Hepatocyte (in vitro differentiated cells): ENCODE results near the gene JAML. TPM values are rescaled to one million over a fixed set of nuclear protein-coding genes. Genes with fewer than 3 reads are reported as not detected.

Experiments used
- DNase-seq: peaks from one replicate; pipeline ENCODE4 v3.0.0-alpha.2; 2016; ENCODE audit warnings: low spot score
- H2AFZ ChIP-seq: fragments of 200-600 bp; sonication (generic); 2 replicates; pipeline ENCODE4 v1.6.0; 2016; ENCODE audit warnings: antibody characterized with exemption, mild to moderate bottlenecking
- H3K27ac ChIP-seq: fragments of 200-600 bp; sonication (generic); 2 replicates; pipeline ENCODE4 v1.5.1; 2016; ENCODE audit warnings: mild to moderate bottlenecking
- H3K27me3 ChIP-seq: fragments of 200-600 bp; sonication (generic); 2 replicates; pipeline ENCODE4 v1.6.1; 2016
- H3K36me3 ChIP-seq: fragments of 200-600 bp; sonication (generic); replicated peaks from 2 replicates; pipeline ENCODE4 v1.5.1; 2016; ENCODE audit warnings: low read depth; ENCODE audit not compliant: insufficient read depth
- H3K4me1 ChIP-seq: fragments of 200-600 bp; sonication (generic); 2 replicates; pipeline ENCODE4 v1.5.1; 2016; ENCODE audit warnings: mild to moderate bottlenecking, moderate library complexity; ENCODE audit not compliant: insufficient read depth
- H3K4me2 ChIP-seq: fragments of 200-600 bp; sonication (generic); 2 replicates; pipeline ENCODE4 v1.6.0; 2016
- H3K4me3 ChIP-seq: fragments of 200-600 bp; sonication (generic); 2 replicates; pipeline ENCODE4 v1.5.1; 2016; ENCODE audit warnings: mild to moderate bottlenecking
- H3K79me2 ChIP-seq: fragments of 200-600 bp; sonication (generic); 2 replicates; pipeline ENCODE4 v1.6.0; 2017; ENCODE audit warnings: mild to moderate bottlenecking
- H3K9me2 ChIP-seq: fragments of 200-600 bp; sonication (generic); replicated peaks from 2 replicates; pipeline ENCODE4 v1.6.0; 2017; ENCODE audit warnings: mild to moderate bottlenecking; ENCODE audit not compliant: insufficient read depth
- H3K9me3 ChIP-seq: fragments of 200-600 bp; sonication (generic); 2 replicates; pipeline ENCODE4 v1.5.1; 2016; ENCODE audit warnings: low read depth, mild to moderate bottlenecking
- H4K20me1 ChIP-seq: fragments of 200-600 bp; sonication (generic); 2 replicates; pipeline ENCODE4 v1.6.0; 2016; ENCODE audit warnings: mild to moderate bottlenecking; ENCODE audit not compliant: insufficient read depth, poor library complexity, severe bottlenecking
- CTCF ChIP-seq: fragments of 200-600 bp; sonication (generic); IDR thresholded peaks from 2 replicates; pipeline ENCODE4 v1.5.1; 2016; ENCODE audit warnings: antibody characterized with exemption, mild to moderate bottlenecking; ENCODE audit not compliant: poor library complexity
- EZH2 ChIP-seq: fragments of 200-600 bp; sonication (generic); IDR thresholded peaks from 2 replicates; pipeline ENCODE4 v1.6.1; 2016; ENCODE audit warnings: antibody characterized with exemption, mild to moderate bottlenecking, borderline replicate concordance
- EZH2phosphoT487 ChIP-seq: fragments of 200-600 bp; sonication (generic); IDR thresholded peaks from one replicate; pipeline ENCODE4 v1.6.1; 2018; ENCODE audit warnings: antibody characterized with exemption, mild to moderate bottlenecking, low read depth, moderate library complexity; ENCODE audit not compliant: unreplicated experiment, severe bottlenecking
- WGBS: methylation state at CpG from one replicate; pipeline ENCODE4 v1.1.6; 2016; ENCODE audit warnings: low lambda C conversion rate; ENCODE audit errors: missing lambda C conversion rate; 5-methylcytosine and 5-hydroxymethylcytosine counted together
- polyA plus RNA-seq: library from polyadenylated mRNA; unstranded; fragments of >200 nt; fragmentation: Nextera tagmentation; extraction: Ambion mirVana; gene quantifications from 2 replicates; pipeline ENCODE4 v1.2.1, GENCODE V29; 2016
- total RNA-seq: library from RNA; depleted of rRNA; stranded (reverse); fragments of >200 nt; gene quantifications from 2 replicates; pipeline ENCODE4 v1.2.3, GENCODE V29; 2014

JAML gene
- total and polyA plus RNA-seq, 2 experiments from 2014 or later: 5.3 to 5.9 TPM

GRCh38 chr11:118175993-118176777, 48.6 kb downstream of the JAML start, which contains the start of gene SCN2B:
Gene SCN2B (minus strand): TSS chr11:118176639. CDS start chr11:118176431, 208 bp downstream.
- Histone ChIP-seq H3K4me3 (peak within 1 kb of the TSS; percentile 21), H3K79me2 (no peaks in the 10 kb centered on the region), H2AFZ (peak within 1 kb of the TSS; percentile 51), H4K20me1 (no peaks in the 10 kb centered on the region), H3K4me1 (peaks cover 16% of the 10 kb centered on the region), H3K9me2 (no peaks in the 10 kb centered on the region), H3K36me3 (no peaks in the 10 kb centered on the region), H3K27ac (peak within 1 kb of the TSS; percentile 66), H3K27me3 (peaks cover 27% of the 10 kb centered on the region), H3K9me3 (no peaks in the 10 kb centered on the region), H3K4me2 (peak within 1 kb of the TSS; percentile 73)
- no peak for DNase-seq
- WGBS: 9% methylated on average over 14 of the region's 14 CpGs
- TF ChIP-seq EZH2 (no peak), CTCF (no peak), EZH2phosphoT487 (no peak)

- Histone ChIP-seq H3K27me3 (peaks cover 36% of the 10 kb centered on the region), H3K27ac (peak overlapping the region; percentile 66), H3K4me3 (peak overlapping the region; percentile 21), H3K79me2 (no peaks in the 10 kb centered on the region), H3K9me2 (no peaks in the 10 kb centered on the region), H4K20me1 (no peaks in the 10 kb centered on the region), H3K4me2 (peak overlapping the region; percentile 73), H2AFZ (peak overlapping the region; percentile 51), H3K4me1 (peaks cover 16% of the 10 kb centered on the region), H3K36me3 (no peaks in the 10 kb centered on the region), H3K9me3 (no peaks in the 10 kb centered on the region)
- WGBS: 39% methylated on average over 13 of the region's 13 CpGs
- TF ChIP-seq EZH2 (no peak), CTCF (no peak), EZH2phosphoT487 (no peak)
- DNase-seq: no peak
Measured at GRCh38 chr11:118175031-118175992, 49.5 kb downstream of the JAML start.

GRCh38 chr11:118174006-118174567, 50.7 kb downstream of the JAML start:
- Histone ChIP-seq H2AFZ (no peak overlapping the region), H3K36me3 (no peaks in the 10 kb centered on the region), H3K27ac (no peak overlapping the region), H3K4me1 (peaks cover 16% of the 10 kb centered on the region), H3K9me3 (no peaks in the 10 kb centered on the region), H3K4me2 (no peak overlapping the region), H3K79me2 (no peaks in the 10 kb centered on the region), H3K27me3 (peaks cover 45% of the 10 kb centered on the region), H3K9me2 (no peaks in the 10 kb centered on the region), H3K4me3 (no peak overlapping the region), H4K20me1 (no peaks in the 10 kb centered on the region)
- 87% methylated on average over 9 of the region's 9 CpGs for WGBS
- TF ChIP-seq CTCF (no peak), EZH2 (no peak), EZH2phosphoT487 (no peak)
- no peak for DNase-seq
